Tibial artery (tissue), 4 donors: ENCODE measurements around the gene MOCOS.
A peak's percentile ranks its signal among the peaks of the same experiment; 100 is the strongest.

ENCODE experiments used
- DNase-seq, 2 donors: peaks; one replicate each; pipeline ENCODE4 v3.0.0-alpha.2; 2019
- H3K27ac ChIP-seq, 2 donors: fragments of 200-600 bp; sonication (generic) in 1 of 2; 1 replicate in 1 of 2; 2 replicates in 1 of 2; pipeline ENCODE4 v1.5.1; 2018 to 2019; ENCODE audit warnings: mild to moderate bottlenecking in 1 of 2
- H3K27me3 ChIP-seq, 2 donors: fragments of 200-600 bp; sonication (generic) in 1 of 2; one replicate each; pipeline versions ENCODE4 v1.5.1 to v1.6.0; 2016 to 2019
- H3K36me3 ChIP-seq, 3 donors: fragments of 200-600 bp; sonication (generic) in 2 of 3; one replicate each; pipeline ENCODE4 v1.5.1; 2016 to 2019; ENCODE audit warnings: mild to moderate bottlenecking in 2 of 3
- H3K4me1 ChIP-seq, 4 donors: fragments of 200-600 bp; sonication (generic) in 2 of 4; 1 replicate in 3 of 4; 2 replicates in 1 of 4; pipeline ENCODE4 v1.5.1; 2016 to 2019
- H3K4me3 ChIP-seq, 2 donors: fragments of 200-600 bp; sonication (generic) in 1 of 2; 1 replicate in 1 of 2; 2 replicates in 1 of 2; pipeline ENCODE4 v1.5.1; 2018 to 2019; ENCODE audit warnings: mild to moderate bottlenecking in 2 of 2
- H3K9me3 ChIP-seq, 3 donors: fragments of 200-600 bp; sonication (generic) in 1 of 3; one replicate each; pipeline ENCODE4 v1.5.1; 2016 to 2019
- intact Hi-C: fragments of 100-400 bp; cut with DNase I; formaldehyde crosslinking; loops from one replicate; pipeline ENCODE4 v1.15.0; 2023; ENCODE audit warnings: low total_unique reads
- TF ChIP-seq, protein P1 (sequence below), 2 experiments: fragments of 200-600 bp in 1 of 2; fragments of 450-650 bp in 1 of 2; IDR thresholded peaks; one replicate each; pipeline ENCODE4 v1.5.1; 2017 to 2019; ENCODE audit warnings: antibody characterized with exemption in 2 of 2, mild to moderate bottlenecking in 1 of 2, moderate library complexity in 1 of 2

The MOCOS gene

DNA sequence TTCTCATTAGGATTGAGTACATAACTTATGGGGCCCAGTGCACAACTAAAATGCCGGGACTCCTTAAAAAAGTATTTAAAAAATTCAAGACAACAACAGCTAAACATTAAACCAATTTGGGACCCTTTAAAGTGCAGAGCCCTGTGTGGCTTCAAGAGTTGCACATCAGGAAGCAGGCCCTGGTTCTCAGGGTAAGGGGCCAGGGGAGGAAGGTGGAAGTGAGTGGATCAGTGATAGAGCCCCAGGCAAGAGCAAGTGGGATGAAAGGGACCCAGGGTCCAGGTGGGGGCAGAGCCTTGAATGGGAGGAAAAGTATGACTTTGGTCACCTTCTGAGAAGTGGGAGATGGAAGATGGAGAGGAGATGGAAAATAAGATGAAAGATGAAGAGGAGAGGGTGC is 107.9 kb downstream of the MOCOS start:
- H3K4me3 ChIP-seq = no peak overlapping the region
- no peak for DNase-seq
- peaks cover 0 to 19% (median 9%) of the 10 kb centered on the region in 4 donors for H3K4me1 ChIP-seq
- no peaks in the 10 kb centered on the region for H3K27me3 ChIP-seq
- TF ChIP-seq, protein P1, sequence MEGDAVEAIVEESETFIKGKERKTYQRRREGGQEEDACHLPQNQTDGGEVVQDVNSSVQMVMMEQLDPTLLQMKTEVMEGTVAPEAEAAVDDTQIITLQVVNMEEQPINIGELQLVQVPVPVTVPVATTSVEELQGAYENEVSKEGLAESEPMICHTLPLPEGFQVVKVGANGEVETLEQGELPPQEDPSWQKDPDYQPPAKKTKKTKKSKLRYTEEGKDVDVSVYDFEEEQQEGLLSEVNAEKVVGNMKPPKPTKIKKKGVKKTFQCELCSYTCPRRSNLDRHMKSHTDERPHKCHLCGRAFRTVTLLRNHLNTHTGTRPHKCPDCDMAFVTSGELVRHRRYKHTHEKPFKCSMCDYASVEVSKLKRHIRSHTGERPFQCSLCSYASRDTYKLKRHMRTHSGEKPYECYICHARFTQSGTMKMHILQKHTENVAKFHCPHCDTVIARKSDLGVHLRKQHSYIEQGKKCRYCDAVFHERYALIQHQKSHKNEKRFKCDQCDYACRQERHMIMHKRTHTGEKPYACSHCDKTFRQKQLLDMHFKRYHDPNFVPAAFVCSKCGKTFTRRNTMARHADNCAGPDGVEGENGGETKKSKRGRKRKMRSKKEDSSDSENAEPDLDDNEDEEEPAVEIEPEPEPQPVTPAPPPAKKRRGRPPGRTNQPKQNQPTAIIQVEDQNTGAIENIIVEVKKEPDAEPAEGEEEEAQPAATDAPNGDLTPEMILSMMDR (IDR thresholded peaks at IDR 0.05) = no peak
- no peak overlapping the region for H3K27ac ChIP-seq
- H3K9me3 ChIP-seq = no peaks in the 10 kb centered on the region
- H3K36me3 ChIP-seq = no peaks in the 10 kb centered on the region
- intact Hi-C loops = loop anchor here (5.0 to 10.0 kb wide), 3 partner anchors 72 to 277 kb away; no protein-coding TSS in a partner anchor

DNA sequence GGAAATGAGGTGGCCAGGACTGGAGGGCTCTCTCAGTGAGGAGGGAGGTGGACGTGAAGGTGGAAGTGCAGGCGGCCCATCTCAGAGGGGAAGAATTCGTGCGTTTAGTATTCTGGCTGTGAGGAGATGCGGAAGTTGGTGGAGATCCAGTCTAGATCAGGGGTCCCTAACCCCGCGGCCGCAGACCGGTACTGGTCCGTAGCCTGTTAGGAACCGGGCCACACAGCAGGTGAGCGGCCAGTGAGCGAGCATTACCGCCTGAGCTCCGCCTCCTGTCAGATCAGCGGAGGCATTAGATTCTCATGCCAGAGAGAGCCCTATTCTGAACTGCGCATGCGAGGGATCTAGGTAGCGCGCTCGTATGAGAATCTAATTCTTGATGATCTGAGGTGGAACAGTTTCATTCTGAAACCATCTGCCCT is 108.6 kb downstream of the MOCOS start:
- Histone ChIP-seq H3K27me3 (no peaks in the 10 kb centered on the region), H3K9me3 (no peaks in the 10 kb centered on the region), H3K27ac (peak overlapping the region; percentile 81 to 83), H3K36me3 (no peaks in the 10 kb centered on the region), H3K4me3 (peak overlapping the region; percentile 64 to 70), H3K4me1 (peaks cover 0 to 19% (median 9%) of the 10 kb centered on the region in 4 donors)
- DNase-seq = no peak
- TF ChIP-seq, protein P1 (IDR thresholded peaks at IDR 0.05) = no peak
- intact Hi-C loops = loop anchor here (5.0 to 10.0 kb wide), 3 partner anchors 71 to 276 kb away; no protein-coding TSS in a partner anchor

DNA sequence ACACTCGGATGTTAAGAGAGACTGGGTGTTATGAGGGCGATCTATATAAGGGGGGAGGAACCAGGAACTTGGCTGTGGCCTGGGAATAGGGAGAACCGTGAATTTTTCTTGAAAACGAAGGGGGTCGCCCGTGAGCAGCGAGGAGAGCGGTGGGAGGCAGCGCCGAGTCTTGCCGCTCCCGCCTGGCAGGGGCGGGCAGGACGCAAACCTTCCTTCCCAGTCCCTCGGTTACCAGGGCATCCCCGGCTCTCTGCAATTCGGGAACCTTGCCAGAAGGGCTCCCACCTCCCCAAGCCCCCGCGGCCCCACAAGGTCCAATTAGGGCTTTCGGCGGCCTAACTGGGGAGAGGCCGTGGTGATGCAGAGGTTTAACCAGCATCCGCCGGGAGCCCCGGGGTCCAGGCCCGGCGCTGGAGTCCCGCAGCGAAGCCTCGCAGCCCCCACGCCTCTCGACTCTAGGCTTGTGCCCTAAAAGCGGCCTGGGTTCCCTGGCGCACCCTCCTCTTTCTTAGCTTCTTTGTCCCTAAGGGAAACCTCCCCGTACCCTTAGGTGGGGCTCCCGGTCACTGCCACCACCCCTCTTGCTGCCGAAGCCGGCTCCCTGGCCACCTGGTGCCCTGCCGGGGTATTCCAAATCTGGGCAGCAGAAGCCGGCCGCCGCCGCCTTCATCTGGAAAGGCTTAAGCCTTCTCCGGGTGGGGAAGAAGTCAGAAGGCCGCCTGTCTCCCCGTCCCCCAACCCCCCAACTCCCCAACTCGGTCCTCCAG is 109.5 kb downstream of the MOCOS start:
- intact Hi-C loops = loop anchor here (5.0 to 10.0 kb wide), 3 partner anchors 70 to 275 kb away; no protein-coding TSS in a partner anchor
- DNase-seq = peak; percentile 67 to 89
- Histone ChIP-seq H3K4me3 (peak overlapping the region; percentile 64 to 70), H3K27me3 (no peaks in the 10 kb centered on the region), H3K4me1 (peaks cover 0 to 19% (median 9%) of the 10 kb centered on the region in 4 donors), H3K9me3 (no peaks in the 10 kb centered on the region), H3K36me3 (no peaks in the 10 kb centered on the region), H3K27ac (peak overlapping the region; percentile 81 to 83)
- TF ChIP-seq, protein P1 (IDR thresholded peaks at IDR 0.05) = peak; percentile 37 to 62

DNA sequence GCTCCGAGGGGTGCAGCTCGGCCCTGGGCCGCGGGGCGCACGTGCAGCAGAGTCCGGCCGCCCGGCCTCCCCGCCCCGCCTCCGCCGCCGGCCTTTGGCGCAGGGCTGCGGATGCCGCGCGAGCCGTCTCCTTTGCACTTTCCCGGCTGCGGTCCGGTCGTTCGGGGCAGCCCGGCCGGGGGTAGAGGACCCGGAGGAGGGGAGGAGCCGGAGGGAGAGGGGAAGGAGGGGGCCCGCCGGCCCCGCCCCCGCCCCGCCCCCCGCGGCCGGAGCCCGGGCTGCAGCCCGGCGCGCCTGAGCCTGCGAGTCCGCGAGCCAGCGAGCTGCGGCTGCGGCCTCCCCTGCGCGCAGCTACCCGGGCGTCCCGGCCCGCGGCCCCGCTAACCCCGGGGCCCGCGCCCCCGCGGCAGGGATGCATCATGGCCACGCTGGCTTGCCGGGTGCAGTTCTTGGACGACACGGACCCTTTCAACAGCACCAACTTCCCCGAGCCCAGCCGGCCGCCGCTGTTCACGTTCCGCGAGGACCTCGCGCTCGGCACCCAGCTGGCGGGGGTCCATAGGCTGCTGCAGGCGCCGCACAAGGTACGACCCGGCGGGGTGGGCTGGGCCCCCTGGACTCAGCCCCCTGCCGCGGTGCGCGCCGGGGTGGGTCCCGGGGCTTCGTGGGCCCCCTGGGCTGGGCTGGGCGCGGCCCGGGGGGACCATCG is 110.3 kb downstream of the MOCOS start, which contains the start of gene FHOD3:
Gene FHOD3 (plus strand): TSS at position 297 of the 709 bp plus-strand sequence. CDS start 123 bp downstream, at position 420.
- Histone ChIP-seq H3K4me1 (peaks cover 0 to 19% (median 12%) of the 10 kb centered on the region in 4 donors), H3K27ac (peak within 1 kb of the TSS; percentile 81 to 83), H3K36me3 (no peaks in the 10 kb centered on the region), H3K9me3 (no peaks in the 10 kb centered on the region), H3K27me3 (no peaks in the 10 kb centered on the region), H3K4me3 (peak within 1 kb of the TSS; percentile 64 to 70)
- TF ChIP-seq, protein P1 (IDR thresholded peaks at IDR 0.05) = peak in 1 of 2 experiments; percentile 9
- intact Hi-C loops = loop anchor here (5.0 to 10.0 kb wide), 3 partner anchors 70 to 275 kb away; no protein-coding TSS in a partner anchor
- peak; percentile 66 to 87 for DNase-seq

DNA sequence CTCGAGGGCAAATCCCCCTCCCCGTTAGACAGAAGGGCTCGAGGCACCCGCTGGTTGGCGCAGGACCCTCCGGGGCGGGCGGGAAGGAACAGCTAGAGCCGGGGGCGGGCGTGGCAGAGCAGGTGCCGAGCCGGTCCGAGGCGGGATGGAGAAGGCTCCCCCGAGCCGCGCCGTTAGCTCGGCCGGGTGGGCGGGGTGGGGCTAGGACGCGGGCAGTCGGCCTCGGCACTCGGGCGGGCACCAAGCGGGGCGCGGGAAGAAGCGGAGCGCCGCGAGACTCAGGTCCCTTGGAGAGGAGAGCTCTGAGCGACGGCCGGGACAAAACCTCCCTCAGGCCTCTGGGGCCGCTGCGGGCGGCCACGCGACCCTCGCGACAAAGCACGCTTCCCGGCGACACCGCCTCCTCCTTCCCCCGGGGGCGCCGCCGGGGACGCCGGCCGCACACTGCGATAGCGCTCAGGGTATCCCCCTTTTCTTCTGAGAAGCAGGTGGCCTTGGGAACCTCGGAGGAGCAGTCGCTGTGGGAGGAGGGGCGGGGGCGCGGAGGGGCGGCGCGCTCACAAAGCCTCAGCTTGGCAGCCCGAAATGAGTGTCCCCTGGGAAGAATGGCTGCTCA is 110.9 kb downstream of the MOCOS start:
- Histone ChIP-seq H3K27me3 (no peaks in the 10 kb centered on the region), H3K27ac (peak overlapping the region; percentile 63 to 83), H3K4me1 (peaks cover 0 to 19% (median 12%) of the 10 kb centered on the region in 4 donors), H3K4me3 (peak overlapping the region; percentile 64 to 70), H3K9me3 (no peaks in the 10 kb centered on the region), H3K36me3 (no peaks in the 10 kb centered on the region)
- TF ChIP-seq, protein P1 (IDR thresholded peaks at IDR 0.05) = no peak
- intact Hi-C loops = loop anchor here (5.0 to 10.0 kb wide), 3 partner anchors 69 to 274 kb away; no protein-coding TSS in a partner anchor
- DNase-seq = peak in 1 of 2 donors; percentile 69
